ENCODE data around the gene TPPP3.

GRCh38 chr16:67421030-67421429 is 27.7 kb upstream of the TPPP3 start:
- TF ChIP-seq EZH2 (IDR thresholded peaks at IDR 0.05; ENCODE audit: low read depth) (no peak), CTCF (conservative IDR thresholded peaks at IDR 0.05) (no peak)

Measured in PC-9 (cell line).